WI38 (cell line): ENCODE results near the gene HSD17B11.
"Not testable (repeated sequence)": the region's sequence is repeated elsewhere in the genome, so short reads cannot be mapped to it uniquely, and the experiment has no call there.

ENCODE experiments used
- H3K4me3 ChIP-seq: 2 replicates; pipeline ENCODE4 v1.5.1; 2011; ENCODE audit warnings: low read depth, mild to moderate bottlenecking, control low read depth, low read length
- TF ChIP-seq, protein P1 (sequence below): IDR thresholded peaks from 2 replicates; pipeline ENCODE4 v1.5.1; 2012; ENCODE audit warnings: low read depth, mild to moderate bottlenecking, control low read depth, low read length

The HSD17B11 gene

DNA sequence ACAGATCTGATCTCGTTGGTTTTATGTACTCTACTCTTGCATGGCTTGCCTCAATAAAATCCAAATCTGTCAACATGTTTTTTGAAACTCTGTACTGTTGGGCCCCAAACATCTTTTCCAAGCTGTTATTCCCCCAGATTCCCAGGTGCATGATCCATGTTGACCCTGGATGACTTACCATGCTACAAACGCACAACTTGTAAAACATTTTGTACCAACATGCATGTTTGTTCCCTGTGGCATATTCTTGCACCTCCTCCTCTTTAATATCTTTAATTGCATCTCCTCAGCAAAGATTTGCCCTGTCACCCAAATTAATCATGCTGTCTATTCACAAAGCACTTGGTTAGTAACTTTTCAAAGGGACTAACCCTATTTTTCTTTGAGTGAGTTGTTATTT lies 92.6 kb downstream of the HSD17B11 start:
- H3K4me3 ChIP-seq, result no peak overlapping the region

DNA sequence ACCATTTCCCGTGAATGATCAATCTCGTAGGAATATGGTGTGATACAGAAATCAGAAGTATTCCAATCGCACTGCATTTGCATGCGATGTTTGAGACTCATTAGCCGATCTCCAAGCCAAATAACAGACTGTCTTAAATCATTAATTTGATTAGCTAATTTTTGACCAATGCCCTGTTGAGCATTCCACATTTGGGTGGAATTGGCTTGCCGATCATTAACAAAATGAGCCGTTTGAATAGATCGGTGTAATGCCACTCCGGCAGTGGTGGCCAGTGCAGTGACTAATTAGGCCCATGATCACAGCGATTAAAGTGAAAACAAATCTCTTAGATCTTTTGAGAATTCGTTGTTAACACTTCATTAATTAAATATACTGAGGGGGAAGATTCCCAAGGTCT lies 96.1 kb downstream of the HSD17B11 start:
- H3K4me3 ChIP-seq, result not testable (repeated sequence)

More for the DNA sequence above, 92.6 kb downstream of the HSD17B11 start:
- TF ChIP-seq, protein P1, sequence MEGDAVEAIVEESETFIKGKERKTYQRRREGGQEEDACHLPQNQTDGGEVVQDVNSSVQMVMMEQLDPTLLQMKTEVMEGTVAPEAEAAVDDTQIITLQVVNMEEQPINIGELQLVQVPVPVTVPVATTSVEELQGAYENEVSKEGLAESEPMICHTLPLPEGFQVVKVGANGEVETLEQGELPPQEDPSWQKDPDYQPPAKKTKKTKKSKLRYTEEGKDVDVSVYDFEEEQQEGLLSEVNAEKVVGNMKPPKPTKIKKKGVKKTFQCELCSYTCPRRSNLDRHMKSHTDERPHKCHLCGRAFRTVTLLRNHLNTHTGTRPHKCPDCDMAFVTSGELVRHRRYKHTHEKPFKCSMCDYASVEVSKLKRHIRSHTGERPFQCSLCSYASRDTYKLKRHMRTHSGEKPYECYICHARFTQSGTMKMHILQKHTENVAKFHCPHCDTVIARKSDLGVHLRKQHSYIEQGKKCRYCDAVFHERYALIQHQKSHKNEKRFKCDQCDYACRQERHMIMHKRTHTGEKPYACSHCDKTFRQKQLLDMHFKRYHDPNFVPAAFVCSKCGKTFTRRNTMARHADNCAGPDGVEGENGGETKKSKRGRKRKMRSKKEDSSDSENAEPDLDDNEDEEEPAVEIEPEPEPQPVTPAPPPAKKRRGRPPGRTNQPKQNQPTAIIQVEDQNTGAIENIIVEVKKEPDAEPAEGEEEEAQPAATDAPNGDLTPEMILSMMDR, result no peak

DNA sequence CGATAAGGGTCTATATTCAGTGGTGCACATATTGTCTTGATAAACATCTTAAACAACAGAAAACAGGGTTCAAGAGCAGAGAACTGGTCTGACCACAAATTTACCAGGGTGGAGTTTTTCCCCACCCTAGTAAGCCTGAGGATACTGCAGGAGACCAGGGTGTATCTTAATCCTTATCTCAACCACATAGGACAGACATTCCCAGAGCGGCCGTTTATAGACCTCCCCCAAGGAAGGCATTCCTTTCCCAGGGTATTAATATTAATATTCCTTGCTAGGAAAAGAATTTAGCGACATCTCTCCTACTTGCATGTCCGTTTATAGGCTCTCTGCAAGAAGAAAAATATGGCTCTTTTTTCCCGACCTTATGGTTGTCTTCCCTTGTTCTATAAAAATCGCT lies 97.1 kb downstream of the HSD17B11 start:
- H3K4me3 ChIP-seq, result not testable (repeated sequence)

DNA sequence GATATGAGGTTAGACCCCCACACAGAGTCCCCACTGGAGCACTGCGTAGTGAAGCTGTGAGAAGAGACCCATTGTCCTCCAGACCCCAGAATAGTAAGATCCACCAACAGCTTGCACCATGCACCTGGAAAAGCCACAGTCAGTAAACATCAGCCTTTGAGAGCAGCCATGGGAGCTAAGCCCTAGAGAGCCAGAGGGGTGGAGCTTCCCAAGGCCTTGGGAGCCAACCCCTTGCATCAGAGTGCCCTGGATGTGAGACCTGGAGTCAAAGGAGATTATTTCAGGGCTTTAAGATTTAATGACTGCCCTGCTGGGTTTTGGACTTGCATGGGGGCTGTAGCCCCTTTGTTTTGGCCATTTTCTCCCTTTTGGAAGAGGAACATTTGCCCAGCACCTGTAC lies 104.0 kb downstream of the HSD17B11 start:
- TF ChIP-seq, protein P1, result no peak
- no peak overlapping the region for H3K4me3 ChIP-seq
